HepG2 (cell line): Measurements from ENCODE around the gene KLF9. TPM values are rescaled to one million over a fixed set of nuclear protein-coding genes. Genes with fewer than 3 reads are reported as not detected.
A peak's percentile ranks its signal among the peaks of the same experiment; 100 is the strongest.

Experiments used
- ATAC-seq: fragments of 200-7000 bp; cut with Tn5 transposase; 3 replicates; pipeline ENCODE4 v1.9.1; 2020; ENCODE audit warnings: mild to moderate bottlenecking, moderate library complexity
- BruUV-seq: library from RNA; stranded (reverse); fragments of 400-500 nt; replicated peaks from 2 replicates; lab custom pipeline; 2021; lab: Mats Ljungman, UMichigan
- CTCF ChIA-PET: fragments of 300-600 bp; formaldehyde crosslinking; extraction: SDS; loops from one replicate; lab custom pipeline; 2021; ENCODE audit warnings: low total read pairs, inconsistent platforms, low intra/inter-chr PET ratio; lab: Yijun Ruan, JAX
- POLR2A ChIA-PET: fragments of 350-600 bp; sonication (Branson Sonifier 250); formaldehyde crosslinking; loops from one replicate; lab custom pipeline; 2020; ENCODE audit warnings: antibody characterized with exemption, inconsistent platforms; lab: Yijun Ruan, JAX
- DNase-seq: peaks from one replicate; pipeline ENCODE4 v3.0.0-alpha.2; 2015; ENCODE audit warnings: low spot score
- FAIRE-seq: peaks from 3 replicates; lab custom pipeline; 2011; peaks lifted over from hg19 to GRCh38; lab: Jason Lieb, UNC
- H2AFZ ChIP-seq: one replicate; pipeline ENCODE4 v1.6.1; 2011; ENCODE audit warnings: low read length, inconsistent platforms
- H3K27ac ChIP-seq: fragments of 300-600 bp; 3 replicates; pipeline ENCODE4 v1.8.0; 2011; ENCODE audit warnings: mixed run types, mild to moderate bottlenecking, mixed read lengths, low read length, inconsistent platforms; ENCODE audit not compliant: insufficient read depth; ENCODE audit errors: extremely low read length
- H3K27me3 ChIP-seq, 2 experiments: fragments of 200-600 bp in 1 of 2; 2 replicates in 1 of 2; 3 replicates in 1 of 2; pipeline versions ENCODE4 v1.6.0 to v1.8.0; 2011; ENCODE audit warnings: low read length in 2 of 2, mild to moderate bottlenecking in 2 of 2, moderate library complexity in 2 of 2, inconsistent platforms in 1 of 2; ENCODE audit not compliant: insufficient read depth in 2 of 2, control insufficient read depth in 1 of 2
- H3K36me3 ChIP-seq, 2 experiments: fragments of 200-600 bp in 1 of 2; replicated peaks in 1 of 2; 2 replicates in 1 of 2; 3 replicates in 1 of 2; pipeline versions ENCODE4 v1.5.1 to v1.8.0; 2011; ENCODE audit warnings: low read length in 2 of 2, inconsistent platforms in 1 of 2; ENCODE audit not compliant: insufficient read depth in 2 of 2, control insufficient read depth in 1 of 2
- H3K4me1 ChIP-seq: 2 replicates; pipeline ENCODE4 v1.5.1; 2012; ENCODE audit warnings: low read length, inconsistent platforms; ENCODE audit not compliant: insufficient read depth
- H3K4me2 ChIP-seq: 2 replicates; pipeline ENCODE4 v1.6.0; 2011; ENCODE audit warnings: low read depth, low read length, inconsistent platforms
- H3K4me3 ChIP-seq, 3 experiments: fragments of 200-600 bp in 1 of 3; sonication (generic), shearing (Covaris generic) in 1 of 3; replicated peaks in 1 of 3; 2 replicates each; pipeline ENCODE4 v1.5.1; 2011 to 2016; ENCODE audit warnings: low read length in 3 of 3, inconsistent platforms in 2 of 3, low read depth in 2 of 3, mild to moderate bottlenecking in 2 of 3, control low read depth in 1 of 3, mixed read lengths in 1 of 3; ENCODE audit not compliant: insufficient read depth in 1 of 3
- H3K79me2 ChIP-seq: one replicate; pipeline ENCODE4 v1.6.1; 2011; ENCODE audit warnings: low read length, inconsistent platforms; ENCODE audit not compliant: insufficient read depth
- H3K9ac ChIP-seq: 2 replicates; pipeline ENCODE4 v1.6.0; 2011; ENCODE audit warnings: mild to moderate bottlenecking, low read depth, low read length, inconsistent platforms; ENCODE audit not compliant: insufficient read depth
- H3K9me3 ChIP-seq: 2 replicates; pipeline ENCODE4 v1.5.1; 2012; ENCODE audit warnings: mild to moderate bottlenecking, low read length
- H4K20me1 ChIP-seq: 2 replicates; pipeline ENCODE4 v1.6.0; 2011; ENCODE audit warnings: inconsistent platforms, mild to moderate bottlenecking, low read length, moderate library complexity; ENCODE audit not compliant: insufficient read depth
- ATF7 ChIP-seq, 2 experiments: fragments of 450-650 bp in 1 of 2; sonication (generic) in 1 of 2; formaldehyde crosslinking in 1 of 2; IDR thresholded peaks; 2 replicates each; pipeline versions ENCODE4 v1.4.0 to v1.6.1; 2016 to 2020; ENCODE audit warnings: antibody characterized with exemption in 1 of 2, mild to moderate bottlenecking in 1 of 2, missing genetic modification reagents in 1 of 2
- CEBPB ChIP-seq: IDR thresholded peaks from 2 replicates; pipeline ENCODE4 v1.6.1; 2011; ENCODE audit warnings: low read depth, low read length, improper control_type of control experiment, borderline replicate concordance
- HCFC1 ChIP-seq: fragments of 150-350 bp; IDR thresholded peaks from 2 replicates; pipeline ENCODE4 v1.6.1; 2014; ENCODE audit warnings: low read depth, low read length
- SAP130 ChIP-seq: IDR thresholded peaks from 2 replicates; pipeline ENCODE4 v1.6.1; 2016; ENCODE audit warnings: low read depth
- U2AF2 ChIP-seq: fragments of 200-400 bp; formaldehyde crosslinking; IDR thresholded peaks from 2 replicates; pipeline ENCODE4 v1.6.1; 2017; ENCODE audit warnings: low read depth, mild to moderate bottlenecking, low read length
- ZNF264 ChIP-seq: sonication (generic); formaldehyde crosslinking; IDR thresholded peaks from 2 replicates; pipeline ENCODE4 v1.4.0; 2020; ENCODE audit warnings: missing genetic modification reagents
- ZNF644 ChIP-seq: IDR thresholded peaks from 2 replicates; pipeline ENCODE4 v1.6.1; 2016; ENCODE audit warnings: low read depth
- WGBS: methylation state at CpG from one replicate; pipeline ENCODE4 v1.1.6; 2017; ENCODE audit warnings: low lambda C conversion rate; 5-methylcytosine and 5-hydroxymethylcytosine counted together
- in situ Hi-C: cut with HindIII; loops from 2 replicates; pipeline ENCODE4 v1.10.0; 2017; ENCODE audit warnings: low pct_unique_long_range_greater_than_20kb; ENCODE audit not compliant: extremely low pct_ligation_motif_present
- intact Hi-C: fragments of 100-400 bp; cut with micrococcal nuclease; formaldehyde crosslinking; loops from one replicate; pipeline ENCODE4 v1.10.0; 2022; ENCODE audit not compliant: unreplicated experiment
- polyA plus RNA-seq, 8 experiments: library from polyadenylated mRNA; depleted of rRNA in 3 of 8; stranded (reverse) in 7 of 8; unstranded in 1 of 8; fragments of >200 nt; fragmentation: Illumina TruSeq in 4 of 8; extraction: Trizol in 4 of 8; gene quantifications; 2 replicates each; pipeline versions ENCODE4 v1.2.1 to v1.2.3, GENCODE V29; 2011 to 2016; ENCODE audit warnings: low read depth in 4 of 8, missing spikeins in 1 of 8, mixed read lengths in 1 of 8; ENCODE audit not compliant: insufficient read depth in 1 of 8
- total RNA-seq, 5 experiments: library from RNA; depleted of rRNA; stranded (reverse); fragments of >200 nt; fragmentation: Illumina TruSeq; extraction: Trizol; gene quantifications; 2 replicates each; pipeline ENCODE4 v1.2.3, GENCODE V29; 2016; ENCODE audit warnings: low read depth in 1 of 5
- TF ChIP-seq, protein P1 (sequence below): sonication (generic); formaldehyde crosslinking; IDR thresholded peaks from 2 replicates; pipeline ENCODE4 v1.4.0; 2020; ENCODE audit warnings: missing genetic modification reagents
- TF ChIP-seq, protein P2 (sequence below): IDR thresholded peaks from 2 replicates; pipeline ENCODE4 v1.6.1; 2016; ENCODE audit warnings: missing biosample characterization, missing genetic modification reagents, low read depth
- TF ChIP-seq, protein P3 (sequence below): sonication (generic); formaldehyde crosslinking; IDR thresholded peaks from 2 replicates; pipeline ENCODE4 v1.4.0; 2020; ENCODE audit warnings: missing genetic modification reagents, borderline replicate concordance

Gene KLF9
- total and polyA plus RNA-seq, 2 of the 13 experiments (the other 11 are each of a cell fraction or from before 2014, with no cell fraction given) = 5.7 to 7.2 TPM

- Histone ChIP-seq H3K79me2 (no peaks in the 10 kb centered on the region), H3K4me2 (no peak overlapping the region), H2AFZ (no peak overlapping the region), H3K9ac (no peak overlapping the region), H3K27ac (no peak overlapping the region)
- 66% methylated on average over 7 of the region's 7 CpGs for WGBS
- TF ChIP-seq, protein P1, sequence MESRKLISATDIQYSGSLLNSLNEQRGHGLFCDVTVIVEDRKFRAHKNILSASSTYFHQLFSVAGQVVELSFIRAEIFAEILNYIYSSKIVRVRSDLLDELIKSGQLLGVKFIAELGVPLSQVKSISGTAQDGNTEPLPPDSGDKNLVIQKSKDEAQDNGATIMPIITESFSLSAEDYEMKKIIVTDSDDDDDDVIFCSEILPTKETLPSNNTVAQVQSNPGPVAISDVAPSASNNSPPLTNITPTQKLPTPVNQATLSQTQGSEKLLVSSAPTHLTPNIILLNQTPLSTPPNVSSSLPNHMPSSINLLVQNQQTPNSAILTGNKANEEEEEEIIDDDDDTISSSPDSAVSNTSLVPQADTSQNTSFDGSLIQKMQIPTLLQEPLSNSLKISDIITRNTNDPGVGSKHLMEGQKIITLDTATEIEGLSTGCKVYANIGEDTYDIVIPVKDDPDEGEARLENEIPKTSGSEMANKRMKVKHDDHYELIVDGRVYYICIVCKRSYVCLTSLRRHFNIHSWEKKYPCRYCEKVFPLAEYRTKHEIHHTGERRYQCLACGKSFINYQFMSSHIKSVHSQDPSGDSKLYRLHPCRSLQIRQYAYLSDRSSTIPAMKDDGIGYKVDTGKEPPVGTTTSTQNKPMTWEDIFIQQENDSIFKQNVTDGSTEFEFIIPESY (CRISPR knock-in tag) = 0 out of 2 replicates have a peak, but pooled peaks have one; percentile 43
- TF ChIP-seq HCFC1 = no peak
- TF ChIP-seq CEBPB = peak; percentile 31; the same call in 1 of the 2 replicates
- TF ChIP-seq U2AF2 = no peak
- TF ChIP-seq, all 625 proteins: peak for 2
- Histone ChIP-seq H4K20me1 (no peaks in the 10 kb centered on the region), H3K27me3 (no peaks in the 10 kb centered on the region), H3K36me3 (no peaks in the 10 kb centered on the region), H3K4me1 (no peaks in the 10 kb centered on the region), H3K9me3 (no peaks in the 10 kb centered on the region), H3K4me3 (no peak overlapping the region)
- FAIRE-seq (no peak), ATAC-seq (no peak), DNase-seq (no peak)
- BruUV-seq = no TSS peak
- intact Hi-C loops = no loop called here
- in situ Hi-C loops = no loop called here
- CTCF ChIA-PET = no interaction called here
- POLR2A ChIA-PET = no interaction called here
Observed at GRCh38 chr9:70362952-70363351, 51.5 kb downstream of the KLF9 start.

DNA sequence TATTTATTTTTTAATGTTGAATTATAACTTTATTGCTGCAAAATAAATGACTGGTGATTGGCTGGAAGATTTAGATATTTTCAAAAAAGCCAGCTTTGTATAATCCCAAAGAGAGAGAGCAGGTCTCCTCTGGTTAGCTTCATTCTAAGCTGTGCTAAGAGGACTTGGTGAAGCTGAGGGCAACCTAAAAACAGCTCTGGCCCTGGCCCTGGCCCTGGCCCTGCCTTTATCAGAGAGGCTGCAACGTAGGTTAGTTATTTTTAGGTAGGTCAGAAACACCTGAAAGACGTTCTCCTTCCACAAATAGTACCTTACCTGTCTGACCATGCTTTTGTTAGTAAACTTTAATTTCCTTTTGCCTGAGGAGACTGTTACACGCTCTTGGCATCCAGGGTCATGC, 58.7 kb downstream of the KLF9 start:
- intact Hi-C loops (no loop called here), in situ Hi-C loops (no loop called here)
- Histone ChIP-seq H3K27me3 (no peaks in the 10 kb centered on the region), H3K4me1 (no peaks in the 10 kb centered on the region), H3K27ac (no peak overlapping the region), H3K36me3 (0 out of 5 replicates have a peak, but pooled peaks cover 0 to 6% of the 10 kb centered on the region in 2 experiments), H3K9me3 (no peaks in the 10 kb centered on the region), H3K4me3 (no peak overlapping the region), H4K20me1 (no peaks in the 10 kb centered on the region), H3K79me2 (no peaks in the 10 kb centered on the region), H2AFZ (no peak overlapping the region), H3K9ac (no peak overlapping the region), H3K4me2 (no peak overlapping the region)
- DNase-seq (no peak), FAIRE-seq (no peak), ATAC-seq (no peak)
- TF ChIP-seq ATF7 (IDR thresholded peaks at IDR 0.05) (no peak), ATF7 (CRISPR knock-in tag; IDR thresholded peaks at IDR 0.05) (no peak), SAP130 (CRISPR knock-in tag) (no peak), ZNF264 (CRISPR knock-in tag) (no peak), ZNF644 (CRISPR knock-in tag) (no peak)
- TF ChIP-seq, protein P2, sequence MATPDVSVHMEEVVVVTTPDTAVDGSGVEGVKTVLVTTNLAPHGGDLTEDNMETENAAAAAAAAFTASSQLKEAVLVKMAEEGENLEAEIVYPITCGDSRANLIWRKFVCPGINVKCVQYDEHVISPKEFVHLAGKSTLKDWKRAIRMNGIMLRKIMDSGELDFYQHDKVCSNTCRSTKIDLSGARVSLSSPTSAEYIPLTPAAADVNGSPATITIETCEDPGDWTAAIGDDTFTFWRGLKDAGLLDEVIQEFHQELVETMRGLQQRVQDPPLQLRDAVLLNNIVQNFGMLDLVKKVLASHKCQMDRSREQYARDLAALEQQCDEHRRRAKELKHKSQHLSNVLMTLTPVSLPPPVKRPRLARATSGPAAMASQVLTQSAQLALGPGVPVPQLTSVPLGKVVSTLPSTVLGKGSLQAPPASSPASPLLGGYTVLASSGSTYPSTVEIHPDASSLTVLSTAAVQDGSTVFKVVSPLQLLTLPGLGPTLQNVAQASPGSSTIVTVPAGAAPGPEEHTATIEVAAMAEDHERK = no peak
- TF ChIP-seq, protein P3, sequence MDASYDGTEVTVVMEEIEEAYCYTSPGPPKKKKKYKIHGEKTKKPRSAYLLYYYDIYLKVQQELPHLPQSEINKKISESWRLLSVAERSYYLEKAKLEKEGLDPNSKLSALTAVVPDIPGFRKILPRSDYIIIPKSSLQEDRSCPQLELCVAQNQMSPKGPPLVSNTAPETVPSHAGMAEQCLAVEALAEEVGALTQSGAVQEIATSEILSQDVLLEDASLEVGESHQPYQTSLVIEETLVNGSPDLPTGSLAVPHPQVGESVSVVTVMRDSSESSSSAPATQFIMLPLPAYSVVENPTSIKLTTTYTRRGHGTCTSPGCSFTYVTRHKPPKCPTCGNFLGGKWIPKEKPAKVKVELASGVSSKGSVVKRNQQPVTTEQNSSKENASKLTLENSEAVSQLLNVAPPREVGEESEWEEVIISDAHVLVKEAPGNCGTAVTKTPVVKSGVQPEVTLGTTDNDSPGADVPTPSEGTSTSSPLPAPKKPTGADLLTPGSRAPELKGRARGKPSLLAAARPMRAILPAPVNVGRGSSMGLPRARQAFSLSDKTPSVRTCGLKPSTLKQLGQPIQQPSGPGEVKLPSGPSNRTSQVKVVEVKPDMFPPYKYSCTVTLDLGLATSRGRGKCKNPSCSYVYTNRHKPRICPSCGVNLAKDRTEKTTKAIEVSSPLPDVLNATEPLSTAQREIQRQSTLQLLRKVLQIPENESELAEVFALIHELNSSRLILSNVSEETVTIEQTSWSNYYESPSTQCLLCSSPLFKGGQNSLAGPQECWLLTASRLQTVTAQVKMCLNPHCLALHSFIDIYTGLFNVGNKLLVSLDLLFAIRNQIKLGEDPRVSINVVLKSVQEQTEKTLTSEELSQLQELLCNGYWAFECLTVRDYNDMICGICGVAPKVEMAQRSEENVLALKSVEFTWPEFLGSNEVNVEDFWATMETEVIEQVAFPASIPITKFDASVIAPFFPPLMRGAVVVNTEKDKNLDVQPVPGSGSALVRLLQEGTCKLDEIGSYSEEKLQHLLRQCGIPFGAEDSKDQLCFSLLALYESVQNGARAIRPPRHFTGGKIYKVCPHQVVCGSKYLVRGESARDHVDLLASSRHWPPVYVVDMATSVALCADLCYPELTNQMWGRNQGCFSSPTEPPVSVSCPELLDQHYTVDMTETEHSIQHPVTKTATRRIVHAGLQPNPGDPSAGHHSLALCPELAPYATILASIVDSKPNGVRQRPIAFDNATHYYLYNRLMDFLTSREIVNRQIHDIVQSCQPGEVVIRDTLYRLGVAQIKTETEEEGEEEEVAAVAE (CRISPR knock-in tag) = no peak
- POLR2A ChIA-PET = no interaction called here
- CTCF ChIA-PET = no interaction called here
- no TSS peak for BruUV-seq
- WGBS = 94% methylated on average over 3 of the region's 3 CpGs
